GM23338 (cell line): Measurements from ENCODE around the gene TMEM222. TPM values are rescaled to one million over a fixed set of nuclear protein-coding genes. Genes with fewer than 3 reads are reported as not detected.
"Not testable (repeated sequence)": the region's sequence is repeated elsewhere in the genome, so short reads cannot be mapped to it uniquely, and the experiment has no call there.

Experiments
- ATAC-seq: fragments of 200-7000 bp; cut with Tn5 transposase; 3 replicates; pipeline ENCODE4 v1.9.1; 2020
- DNase-seq: peaks from one replicate; pipeline ENCODE4 v3.0.0-alpha.2; 2015; ENCODE audit warnings: low spot score
- H2AFZ ChIP-seq: fragments of 200-600 bp; sonication (generic); 2 replicates; pipeline ENCODE4 v1.8.0; 2016; ENCODE audit warnings: antibody characterized with exemption, mild to moderate bottlenecking, moderate library complexity
- H3F3A ChIP-seq: fragments of 200-600 bp; sonication (generic); replicated peaks from 2 replicates; pipeline ENCODE4 v1.8.0; 2017; ENCODE audit warnings: antibody characterized with exemption, mixed run types, low read depth
- H3K27ac ChIP-seq: fragments of 200-600 bp; sonication (generic); 2 replicates; pipeline ENCODE4 v1.6.1; 2016; ENCODE audit warnings: low read depth
- H3K27me3 ChIP-seq: fragments of 200-600 bp; sonication (generic); 2 replicates; pipeline ENCODE4 v1.8.0; 2016; ENCODE audit warnings: mild to moderate bottlenecking, mixed run types, moderate library complexity; ENCODE audit not compliant: insufficient read depth
- H3K36me3 ChIP-seq: fragments of 200-600 bp; sonication (generic); 2 replicates; pipeline ENCODE4 v1.8.0; 2016; ENCODE audit warnings: mild to moderate bottlenecking; ENCODE audit not compliant: insufficient read depth
- H3K4me1 ChIP-seq: fragments of 200-600 bp; sonication (generic); 2 replicates; pipeline ENCODE4 v1.8.0; 2016; ENCODE audit warnings: mild to moderate bottlenecking, moderate library complexity; ENCODE audit not compliant: insufficient read depth
- H3K4me2 ChIP-seq: fragments of 200-600 bp; sonication (generic); 2 replicates; pipeline ENCODE4 v1.7.1; 2017; ENCODE audit warnings: mixed run types
- H3K4me3 ChIP-seq: fragments of 200-600 bp; sonication (generic); 2 replicates; pipeline ENCODE4 v1.6.1; 2016; ENCODE audit warnings: mixed run types
- H3K79me2 ChIP-seq: fragments of 200-600 bp; sonication (generic); replicated peaks from 2 replicates; pipeline ENCODE4 v1.8.0; 2017; ENCODE audit warnings: mild to moderate bottlenecking; ENCODE audit not compliant: insufficient read depth
- H3K9me2 ChIP-seq: fragments of 200-600 bp; sonication (generic); 2 replicates; pipeline ENCODE4 v1.8.0; 2017; ENCODE audit not compliant: insufficient read depth
- H4K20me1 ChIP-seq: fragments of 200-600 bp; sonication (generic); replicated peaks from 2 replicates; pipeline ENCODE4 v1.8.0; 2017; ENCODE audit warnings: mild to moderate bottlenecking; ENCODE audit not compliant: insufficient read depth
- H3K27ac Mint-ChIP-seq: 2 replicates; pipeline ENCODE4 v1.8.0; 2020; ENCODE audit warnings: inconsistent platforms, mild to moderate bottlenecking, moderate library complexity, mixed read lengths
- H3K27me3 Mint-ChIP-seq: 3 replicates; pipeline ENCODE4 v1.8.0; 2022; ENCODE audit warnings: low read depth, mild to moderate bottlenecking, moderate library complexity, mixed read lengths, inconsistent platforms; ENCODE audit not compliant: insufficient read depth, poor library complexity
- H3K36me3 Mint-ChIP-seq: 3 replicates; pipeline ENCODE4 v1.8.0; 2021; ENCODE audit warnings: low read depth, mild to moderate bottlenecking, inconsistent platforms, moderate library complexity, mixed read lengths
- H3K4me1 Mint-ChIP-seq: 3 replicates; pipeline ENCODE4 v1.8.0; 2020; ENCODE audit warnings: mild to moderate bottlenecking, inconsistent platforms, mixed read lengths
- H3K4me3 Mint-ChIP-seq: 3 replicates; pipeline ENCODE4 v1.8.0; 2021; ENCODE audit warnings: moderate library complexity, mild to moderate bottlenecking, inconsistent platforms, mixed read lengths
- H3K9me3 Mint-ChIP-seq: 3 replicates; pipeline ENCODE4 v1.8.0; 2020; ENCODE audit warnings: moderate library complexity, mild to moderate bottlenecking, inconsistent platforms, mixed read lengths
- EZH2 ChIP-seq: fragments of 200-600 bp; sonication (generic); IDR thresholded peaks from one replicate; pipeline ENCODE4 v1.8.0; 2017; ENCODE audit warnings: antibody characterized with exemption, mild to moderate bottlenecking, low read depth; ENCODE audit not compliant: unreplicated experiment
- EZH2phosphoT487 ChIP-seq: fragments of 200-600 bp; sonication (generic); IDR thresholded peaks from one replicate; pipeline ENCODE4 v1.8.1; 2018; ENCODE audit warnings: antibody characterized with exemption; ENCODE audit not compliant: unreplicated experiment
- STAT1 ChIP-seq: IDR thresholded peaks from one replicate; pipeline ENCODE4 v1.6.1; 2016; ENCODE audit warnings: antibody characterized with exemption; ENCODE audit not compliant: unreplicated experiment
- ZNF331 ChIP-seq: fragments of 250-450 bp; sonication (Bioruptor Pico); IDR thresholded peaks from 2 replicates; pipeline ENCODE4 v1.5.0; 2020; ENCODE audit warnings: low read depth, mild to moderate bottlenecking, moderate library complexity
- polyA plus RNA-seq: library from polyadenylated mRNA; unstranded; fragments of >200 nt; fragmentation: Nextera tagmentation; extraction: Ambion mirVana; gene quantifications from 2 replicates; pipeline ENCODE4 v1.2.1, GENCODE V29; 2016
- small RNA-seq: library from RNA; depleted of rRNA; stranded (forward); fragments of <200 nt; gene quantifications from one replicate; pipeline ENCODE3, GENCODE V24; 2014; ENCODE audit warnings: low replicate concordance
- total RNA-seq: library from RNA; depleted of rRNA; stranded (reverse); fragments of >200 nt; shearing (Covaris generic); gene quantifications from 2 replicates; pipeline ENCODE4 v1.2.3, GENCODE V29; 2014; rRNA removed
- TF ChIP-seq, protein P1 (sequence below): fragments of 250-450 bp; sonication (Bioruptor Pico); IDR thresholded peaks from 2 replicates; pipeline ENCODE4 v1.5.0; 2020; ENCODE audit warnings: mild to moderate bottlenecking, moderate library complexity
- TF ChIP-seq, protein P2 (sequence below), 2 experiments: fragments of 200-600 bp in 1 of 2; sonication (generic) in 1 of 2; conservative IDR thresholded peaks; 2 replicates each; pipeline versions ENCODE4 v1.5.1 to v1.6.1; 2016 to 2017; ENCODE audit warnings: antibody characterized with exemption in 2 of 2, low read depth in 2 of 2, mild to moderate bottlenecking in 2 of 2, moderate library complexity in 1 of 2

TMEM222 gene
- total and polyA plus RNA-seq, 2 experiments from 2014 or later = 17.8 to 22.6 TPM

- TF ChIP-seq, protein P1, sequence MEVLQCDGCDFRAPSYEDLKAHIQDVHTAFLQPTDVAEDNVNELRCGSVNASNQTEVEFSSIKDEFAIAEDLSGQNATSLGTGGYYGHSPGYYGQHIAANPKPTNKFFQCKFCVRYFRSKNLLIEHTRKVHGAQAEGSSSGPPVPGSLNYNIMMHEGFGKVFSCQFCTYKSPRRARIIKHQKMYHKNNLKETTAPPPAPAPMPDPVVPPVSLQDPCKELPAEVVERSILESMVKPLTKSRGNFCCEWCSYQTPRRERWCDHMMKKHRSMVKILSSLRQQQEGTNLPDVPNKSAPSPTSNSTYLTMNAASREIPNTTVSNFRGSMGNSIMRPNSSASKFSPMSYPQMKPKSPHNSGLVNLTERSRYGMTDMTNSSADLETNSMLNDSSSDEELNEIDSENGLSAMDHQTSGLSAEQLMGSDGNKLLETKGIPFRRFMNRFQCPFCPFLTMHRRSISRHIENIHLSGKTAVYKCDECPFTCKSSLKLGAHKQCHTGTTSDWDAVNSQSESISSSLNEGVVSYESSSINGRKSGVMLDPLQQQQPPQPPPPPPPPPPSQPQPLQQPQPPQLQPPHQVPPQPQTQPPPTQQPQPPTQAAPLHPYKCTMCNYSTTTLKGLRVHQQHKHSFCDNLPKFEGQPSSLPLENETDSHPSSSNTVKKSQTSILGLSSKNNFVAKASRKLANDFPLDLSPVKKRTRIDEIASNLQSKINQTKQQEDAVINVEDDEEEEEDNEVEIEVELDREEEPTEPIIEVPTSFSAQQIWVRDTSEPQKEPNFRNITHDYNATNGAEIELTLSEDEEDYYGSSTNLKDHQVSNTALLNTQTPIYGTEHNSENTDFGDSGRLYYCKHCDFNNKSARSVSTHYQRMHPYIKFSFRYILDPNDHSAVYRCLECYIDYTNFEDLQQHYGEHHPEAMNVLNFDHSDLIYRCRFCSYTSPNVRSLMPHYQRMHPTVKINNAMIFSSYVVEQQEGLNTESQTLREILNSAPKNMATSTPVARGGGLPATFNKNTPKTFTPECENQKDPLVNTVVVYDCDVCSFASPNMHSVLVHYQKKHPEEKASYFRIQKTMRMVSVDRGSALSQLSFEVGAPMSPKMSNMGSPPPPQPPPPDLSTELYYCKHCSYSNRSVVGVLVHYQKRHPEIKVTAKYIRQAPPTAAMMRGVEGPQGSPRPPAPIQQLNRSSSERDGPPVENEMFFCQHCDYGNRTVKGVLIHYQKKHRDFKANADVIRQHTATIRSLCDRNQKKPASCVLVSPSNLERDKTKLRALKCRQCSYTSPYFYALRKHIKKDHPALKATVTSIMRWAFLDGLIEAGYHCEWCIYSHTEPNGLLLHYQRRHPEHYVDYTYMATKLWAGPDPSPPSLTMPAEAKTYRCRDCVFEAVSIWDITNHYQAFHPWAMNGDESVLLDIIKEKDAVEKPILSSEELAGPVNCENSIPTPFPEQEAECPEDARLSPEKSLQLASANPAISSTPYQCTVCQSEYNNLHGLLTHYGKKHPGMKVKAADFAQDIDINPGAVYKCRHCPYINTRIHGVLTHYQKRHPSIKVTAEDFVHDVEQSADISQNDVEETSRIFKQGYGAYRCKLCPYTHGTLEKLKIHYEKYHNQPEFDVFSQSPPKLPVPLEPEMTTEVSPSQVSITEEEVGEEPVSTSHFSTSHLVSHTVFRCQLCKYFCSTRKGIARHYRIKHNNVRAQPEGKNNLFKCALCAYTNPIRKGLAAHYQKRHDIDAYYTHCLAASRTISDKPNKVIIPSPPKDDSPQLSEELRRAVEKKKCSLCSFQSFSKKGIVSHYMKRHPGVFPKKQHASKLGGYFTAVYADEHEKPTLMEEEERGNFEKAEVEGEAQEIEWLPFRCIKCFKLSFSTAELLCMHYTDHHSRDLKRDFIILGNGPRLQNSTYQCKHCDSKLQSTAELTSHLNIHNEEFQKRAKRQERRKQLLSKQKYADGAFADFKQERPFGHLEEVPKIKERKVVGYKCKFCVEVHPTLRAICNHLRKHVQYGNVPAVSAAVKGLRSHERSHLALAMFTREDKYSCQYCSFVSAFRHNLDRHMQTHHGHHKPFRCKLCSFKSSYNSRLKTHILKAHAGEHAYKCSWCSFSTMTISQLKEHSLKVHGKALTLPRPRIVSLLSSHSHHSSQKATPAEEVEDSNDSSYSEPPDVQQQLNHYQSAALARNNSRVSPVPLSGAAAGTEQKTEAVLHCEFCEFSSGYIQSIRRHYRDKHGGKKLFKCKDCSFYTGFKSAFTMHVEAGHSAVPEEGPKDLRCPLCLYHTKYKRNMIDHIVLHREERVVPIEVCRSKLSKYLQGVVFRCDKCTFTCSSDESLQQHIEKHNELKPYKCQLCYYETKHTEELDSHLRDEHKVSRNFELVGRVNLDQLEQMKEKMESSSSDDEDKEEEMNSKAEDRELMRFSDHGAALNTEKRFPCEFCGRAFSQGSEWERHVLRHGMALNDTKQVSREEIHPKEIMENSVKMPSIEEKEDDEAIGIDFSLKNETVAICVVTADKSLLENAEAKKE = no peak
- TF ChIP-seq, protein P2, sequence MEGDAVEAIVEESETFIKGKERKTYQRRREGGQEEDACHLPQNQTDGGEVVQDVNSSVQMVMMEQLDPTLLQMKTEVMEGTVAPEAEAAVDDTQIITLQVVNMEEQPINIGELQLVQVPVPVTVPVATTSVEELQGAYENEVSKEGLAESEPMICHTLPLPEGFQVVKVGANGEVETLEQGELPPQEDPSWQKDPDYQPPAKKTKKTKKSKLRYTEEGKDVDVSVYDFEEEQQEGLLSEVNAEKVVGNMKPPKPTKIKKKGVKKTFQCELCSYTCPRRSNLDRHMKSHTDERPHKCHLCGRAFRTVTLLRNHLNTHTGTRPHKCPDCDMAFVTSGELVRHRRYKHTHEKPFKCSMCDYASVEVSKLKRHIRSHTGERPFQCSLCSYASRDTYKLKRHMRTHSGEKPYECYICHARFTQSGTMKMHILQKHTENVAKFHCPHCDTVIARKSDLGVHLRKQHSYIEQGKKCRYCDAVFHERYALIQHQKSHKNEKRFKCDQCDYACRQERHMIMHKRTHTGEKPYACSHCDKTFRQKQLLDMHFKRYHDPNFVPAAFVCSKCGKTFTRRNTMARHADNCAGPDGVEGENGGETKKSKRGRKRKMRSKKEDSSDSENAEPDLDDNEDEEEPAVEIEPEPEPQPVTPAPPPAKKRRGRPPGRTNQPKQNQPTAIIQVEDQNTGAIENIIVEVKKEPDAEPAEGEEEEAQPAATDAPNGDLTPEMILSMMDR (conservative IDR thresholded peaks at IDR 0.05; ENCODE audit: low read depth in 2 of 2) = no peak
- TF ChIP-seq ZNF331 (CRISPR knock-in tag) (no peak), STAT1 (no peak), EZH2phosphoT487 (no peak), EZH2 (no peak)
These were observed 61.7 kb downstream of the TMEM222 start (continued) for GRCh38 chr1:27383661-27384060.

- not testable (repeated sequence) for H3K9me3 Mint-ChIP-seq, H3F3A ChIP-seq, H2AFZ ChIP-seq, H3K27ac ChIP-seq, ATAC-seq, H3K27ac Mint-ChIP-seq, H3K4me1 ChIP-seq, H3K79me2 ChIP-seq, H3K4me1 Mint-ChIP-seq, H3K36me3 ChIP-seq, H3K36me3 Mint-ChIP-seq, H4K20me1 ChIP-seq, DNase-seq, H3K4me3 Mint-ChIP-seq, H3K4me2 ChIP-seq, H3K9me2 ChIP-seq, H3K27me3 ChIP-seq, H3K4me3 ChIP-seq
- H3K27me3 Mint-ChIP-seq = peaks cover 19% of the 10 kb centered on the region
These were observed 62.8 kb downstream of the TMEM222 start for GRCh38 chr1:27384797-27385196.

Small RNA genes lying within 50 kb of the gene (small RNA-seq; reads per million reads assigned to genes)
- gene RNU6-48P = not detected

Other genes starting within 250 kb of the TMEM222 start
- 22.3 and 23.3 TPM in 2 replicates for gene SLC9A1, start 167.0 kb upstream of the TMEM222 start, total RNA-seq
- 10.4 and 10.5 TPM in 2 replicates for gene SLC9A1, start 167.0 kb upstream of the TMEM222 start, polyA plus RNA-seq
- 13.9 and 14.0 TPM in 2 replicates for gene WDTC1, start 87.5 kb upstream of the TMEM222 start, total RNA-seq
- 3.4 and 3.8 TPM in 2 replicates for gene WDTC1, start 87.5 kb upstream of the TMEM222 start, polyA plus RNA-seq
- gene SYTL1, start 19.9 kb downstream of the TMEM222 start, total RNA-seq = 4.9 and 5.4 TPM in 2 replicates
- gene SYTL1, start 19.9 kb downstream of the TMEM222 start, polyA plus RNA-seq = 12.0 and 12.3 TPM in 2 replicates
- 10.6 and 14.9 TPM in 2 replicates for gene MAP3K6, start 44.8 kb downstream of the TMEM222 start, total RNA-seq
- 7.4 and 8.2 TPM in 2 replicates for gene MAP3K6, start 44.8 kb downstream of the TMEM222 start, polyA plus RNA-seq
- gene FCN3, start 52.7 kb downstream of the TMEM222 start, total RNA-seq = 0.49 TPM in 1 of 2 replicates, not detected in the other
- gene FCN3, start 52.7 kb downstream of the TMEM222 start, polyA plus RNA-seq = 0.66 TPM in 1 of 2 replicates, not detected in the other
- 1.2 and 2.8 TPM in 2 replicates for gene CD164L2, start 61.2 kb downstream of the TMEM222 start, total RNA-seq
- 2.0 and 2.4 TPM in 2 replicates for gene CD164L2, start 61.2 kb downstream of the TMEM222 start, polyA plus RNA-seq
- 6.6 and 9.1 TPM in 2 replicates for gene GPR3, start 70.5 kb downstream of the TMEM222 start, total RNA-seq
- 5.8 and 5.9 TPM in 2 replicates for gene GPR3, start 70.5 kb downstream of the TMEM222 start, polyA plus RNA-seq
- gene WASF2, start 168.0 kb downstream of the TMEM222 start, total RNA-seq = 37.2 and 40.9 TPM in 2 replicates
- gene WASF2, start 168.0 kb downstream of the TMEM222 start, polyA plus RNA-seq = 89.5 and 95.6 TPM in 2 replicates